Panc1 (cell line): ENCODE results near the gene TBC1D16. TPM values are rescaled to one million over a fixed set of nuclear protein-coding genes. Genes with fewer than 3 reads are reported as not detected.

ENCODE experiments used
- ATAC-seq: fragments of 200-7000 bp; cut with Tn5 transposase; 2 replicates; pipeline ENCODE4 v1.9.1; 2020; ENCODE audit warnings: mild to moderate bottlenecking, moderate library complexity
- BruUV-seq: library from RNA; stranded (reverse); fragments of 400-500 nt; replicated peaks from 2 replicates; lab custom pipeline; 2021; lab: Mats Ljungman, UMichigan
- CTCF ChIA-PET: fragments of 300-600 bp; sonication (Branson Sonifier 250); formaldehyde crosslinking; loops from one replicate; lab custom pipeline; 2022; ENCODE audit warnings: antibody characterized with exemption; lab: Charles Lee
- POLR2A ChIA-PET: fragments of 300-600 bp; sonication (Branson Sonifier 250); formaldehyde crosslinking; loops from one replicate; lab custom pipeline; 2022; ENCODE audit warnings: antibody characterized with exemption; lab: Charles Lee
- DNase-seq: peaks from one replicate; pipeline ENCODE4 v3.0.0-alpha.2; 2010; ENCODE audit warnings: low read depth, low spot score
- H3K27ac ChIP-seq: 2 replicates; pipeline ENCODE4 v1.5.1; 2011; ENCODE audit warnings: mild to moderate bottlenecking, low read length, inconsistent platforms
- H3K27me3 ChIP-seq: fragments of 200-500 bp; sonication (Bioruptor generic); 2 replicates; pipeline ENCODE4 v1.6.0; 2014; ENCODE audit warnings: low read length, inconsistent platforms; ENCODE audit not compliant: control insufficient read depth, insufficient read depth
- H3K36me3 ChIP-seq: fragments of 200-500 bp; sonication (Bioruptor generic); 2 replicates; pipeline ENCODE4 v1.5.1; 2014; ENCODE audit warnings: inconsistent platforms, mild to moderate bottlenecking, low read length, moderate library complexity; ENCODE audit not compliant: control insufficient read depth, insufficient read depth
- H3K4me1 ChIP-seq: 2 replicates; pipeline ENCODE4 v1.5.1; 2011; ENCODE audit warnings: inconsistent platforms, mild to moderate bottlenecking, low read length, moderate library complexity; ENCODE audit not compliant: control insufficient read depth, insufficient read depth
- H3K4me3 ChIP-seq, 2 experiments: 2 replicates each; pipeline ENCODE4 v1.5.1; 2011 to 2012; ENCODE audit warnings: low read depth in 2 of 2, low read length in 2 of 2, mild to moderate bottlenecking in 2 of 2, inconsistent platforms in 1 of 2, moderate library complexity in 1 of 2
- H3K9me3 ChIP-seq: fragments of 200-500 bp; sonication (Bioruptor generic); 2 replicates; pipeline ENCODE4 v1.5.1; 2014; ENCODE audit warnings: low read depth, mild to moderate bottlenecking, inconsistent platforms, low read length, moderate library complexity; ENCODE audit not compliant: control insufficient read depth, insufficient read depth
- POLR2AphosphoS5 ChIP-seq: IDR thresholded peaks from 2 replicates; pipeline ENCODE4 v1.6.1; 2012; ENCODE audit warnings: mild to moderate bottlenecking, low read depth, low read length, moderate library complexity
- SIN3A ChIP-seq: IDR thresholded peaks from 2 replicates; pipeline ENCODE4 v1.6.1; 2012; ENCODE audit warnings: low read depth, mild to moderate bottlenecking, low read length, moderate library complexity, borderline replicate concordance; ENCODE audit not compliant: insufficient read depth
- TCF7L2 ChIP-seq: IDR thresholded peaks from 2 replicates; pipeline ENCODE4 v1.6.1; 2011; ENCODE audit warnings: mild to moderate bottlenecking, low read depth, low read length, inconsistent platforms
- in situ Hi-C: cut with HindIII; loops from 2 replicates; pipeline ENCODE4 v1.10.0; 2016; ENCODE audit warnings: low sequenced_read_pairs, low pct_unique_long_range_greater_than_20kb
- intact Hi-C: fragments of 100-400 bp; cut with micrococcal nuclease; formaldehyde crosslinking; loops from one replicate; pipeline ENCODE4 v1.10.0; 2022; ENCODE audit not compliant: unreplicated experiment
- total RNA-seq: library from RNA; stranded (reverse); gene quantifications from one replicate; pipeline ENCODE4 v1.2.1, GENCODE V29; 2021; ENCODE audit not compliant: unreplicated experiment
- TF ChIP-seq, protein P1 (sequence below), 2 experiments: IDR thresholded peaks; 2 replicates each; pipeline ENCODE4 v1.6.1; 2011 to 2012; ENCODE audit warnings: low read depth in 2 of 2, control low read depth in 1 of 2, low read length in 1 of 2, mild to moderate bottlenecking in 1 of 2, moderate library complexity in 1 of 2; ENCODE audit not compliant: insufficient read depth in 1 of 2
- TF ChIP-seq, protein P2 (sequence below): fragments of 450-650 bp; IDR thresholded peaks from 2 replicates; pipeline ENCODE4 v1.5.1; 2017; ENCODE audit warnings: mild to moderate bottlenecking

The TBC1D16 gene
- total RNA-seq, 1 experiment from 2014 or later = 41.6 TPM

DNA sequence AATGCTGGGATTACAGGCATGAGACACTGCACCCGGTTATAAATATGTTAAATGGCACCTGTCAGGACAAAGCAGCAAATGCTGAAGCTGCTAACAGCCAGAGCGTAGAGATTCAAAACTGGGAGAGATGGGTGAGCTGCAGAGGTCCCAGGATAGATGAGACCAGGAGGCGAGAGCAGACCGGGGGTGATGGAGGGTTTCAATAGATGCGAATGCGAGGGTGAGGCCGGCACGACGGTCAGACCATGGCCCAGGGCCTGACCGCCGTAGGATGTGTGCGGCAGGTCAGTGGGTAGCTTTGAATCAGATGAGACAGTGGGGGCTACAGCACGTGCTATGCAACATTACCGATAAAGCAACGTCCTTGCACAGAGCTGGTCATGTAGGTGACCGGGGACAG is 15.0 kb upstream of the TBC1D16 start:
- POLR2A ChIA-PET = no interaction called here
- TF ChIP-seq SIN3A = no peak
- TF ChIP-seq POLR2AphosphoS5 = no peak
- TF ChIP-seq TCF7L2 = no peak
- TF ChIP-seq, protein P1, sequence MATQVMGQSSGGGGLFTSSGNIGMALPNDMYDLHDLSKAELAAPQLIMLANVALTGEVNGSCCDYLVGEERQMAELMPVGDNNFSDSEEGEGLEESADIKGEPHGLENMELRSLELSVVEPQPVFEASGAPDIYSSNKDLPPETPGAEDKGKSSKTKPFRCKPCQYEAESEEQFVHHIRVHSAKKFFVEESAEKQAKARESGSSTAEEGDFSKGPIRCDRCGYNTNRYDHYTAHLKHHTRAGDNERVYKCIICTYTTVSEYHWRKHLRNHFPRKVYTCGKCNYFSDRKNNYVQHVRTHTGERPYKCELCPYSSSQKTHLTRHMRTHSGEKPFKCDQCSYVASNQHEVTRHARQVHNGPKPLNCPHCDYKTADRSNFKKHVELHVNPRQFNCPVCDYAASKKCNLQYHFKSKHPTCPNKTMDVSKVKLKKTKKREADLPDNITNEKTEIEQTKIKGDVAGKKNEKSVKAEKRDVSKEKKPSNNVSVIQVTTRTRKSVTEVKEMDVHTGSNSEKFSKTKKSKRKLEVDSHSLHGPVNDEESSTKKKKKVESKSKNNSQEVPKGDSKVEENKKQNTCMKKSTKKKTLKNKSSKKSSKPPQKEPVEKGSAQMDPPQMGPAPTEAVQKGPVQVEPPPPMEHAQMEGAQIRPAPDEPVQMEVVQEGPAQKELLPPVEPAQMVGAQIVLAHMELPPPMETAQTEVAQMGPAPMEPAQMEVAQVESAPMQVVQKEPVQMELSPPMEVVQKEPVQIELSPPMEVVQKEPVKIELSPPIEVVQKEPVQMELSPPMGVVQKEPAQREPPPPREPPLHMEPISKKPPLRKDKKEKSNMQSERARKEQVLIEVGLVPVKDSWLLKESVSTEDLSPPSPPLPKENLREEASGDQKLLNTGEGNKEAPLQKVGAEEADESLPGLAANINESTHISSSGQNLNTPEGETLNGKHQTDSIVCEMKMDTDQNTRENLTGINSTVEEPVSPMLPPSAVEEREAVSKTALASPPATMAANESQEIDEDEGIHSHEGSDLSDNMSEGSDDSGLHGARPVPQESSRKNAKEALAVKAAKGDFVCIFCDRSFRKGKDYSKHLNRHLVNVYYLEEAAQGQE (IDR thresholded peaks at IDR 0.05; ENCODE audit: insufficient read depth in 1 of 2, low read depth in 2 of 2, low read length in 1 of 2) = no peak
- TF ChIP-seq, protein P2, sequence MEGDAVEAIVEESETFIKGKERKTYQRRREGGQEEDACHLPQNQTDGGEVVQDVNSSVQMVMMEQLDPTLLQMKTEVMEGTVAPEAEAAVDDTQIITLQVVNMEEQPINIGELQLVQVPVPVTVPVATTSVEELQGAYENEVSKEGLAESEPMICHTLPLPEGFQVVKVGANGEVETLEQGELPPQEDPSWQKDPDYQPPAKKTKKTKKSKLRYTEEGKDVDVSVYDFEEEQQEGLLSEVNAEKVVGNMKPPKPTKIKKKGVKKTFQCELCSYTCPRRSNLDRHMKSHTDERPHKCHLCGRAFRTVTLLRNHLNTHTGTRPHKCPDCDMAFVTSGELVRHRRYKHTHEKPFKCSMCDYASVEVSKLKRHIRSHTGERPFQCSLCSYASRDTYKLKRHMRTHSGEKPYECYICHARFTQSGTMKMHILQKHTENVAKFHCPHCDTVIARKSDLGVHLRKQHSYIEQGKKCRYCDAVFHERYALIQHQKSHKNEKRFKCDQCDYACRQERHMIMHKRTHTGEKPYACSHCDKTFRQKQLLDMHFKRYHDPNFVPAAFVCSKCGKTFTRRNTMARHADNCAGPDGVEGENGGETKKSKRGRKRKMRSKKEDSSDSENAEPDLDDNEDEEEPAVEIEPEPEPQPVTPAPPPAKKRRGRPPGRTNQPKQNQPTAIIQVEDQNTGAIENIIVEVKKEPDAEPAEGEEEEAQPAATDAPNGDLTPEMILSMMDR = no peak
- no TSS peak for BruUV-seq
- CTCF ChIA-PET = no interaction called here
- Histone ChIP-seq H3K4me3 (no peak overlapping the region), H3K4me1 (peaks cover 16% of the 10 kb centered on the region), H3K27ac (no peak overlapping the region), H3K27me3 (no peaks in the 10 kb centered on the region), H3K9me3 (no peaks in the 10 kb centered on the region), H3K36me3 (no peaks in the 10 kb centered on the region)
- DNase-seq (no peak), ATAC-seq (no peak)
- intact Hi-C loops = no loop called here
- in situ Hi-C loops = no loop called here

DNA sequence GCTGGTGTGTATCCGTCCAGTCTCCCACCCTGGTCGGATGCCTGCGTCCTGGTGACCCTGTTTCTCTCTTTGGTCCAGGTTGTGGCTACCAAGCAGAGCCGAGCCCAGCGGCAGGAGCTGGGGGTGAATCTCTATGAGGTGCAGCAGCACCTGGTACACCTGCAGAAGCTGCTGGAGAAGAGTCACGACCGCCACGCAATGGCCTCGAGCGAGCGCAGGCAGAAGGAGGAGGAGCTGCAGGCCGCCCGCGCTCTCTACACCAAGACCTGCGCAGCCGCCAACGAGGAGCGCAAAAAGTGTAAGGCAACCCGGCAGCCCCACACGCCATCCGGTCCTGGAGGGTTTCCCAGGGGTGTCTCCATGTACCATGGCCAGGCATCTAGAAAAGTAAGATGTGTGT is 14.3 kb upstream of the TBC1D16 start:
- Histone ChIP-seq H3K9me3 (no peaks in the 10 kb centered on the region), H3K4me3 (no peak overlapping the region), H3K27me3 (no peaks in the 10 kb centered on the region), H3K4me1 (peaks cover 15% of the 10 kb centered on the region), H3K36me3 (no peaks in the 10 kb centered on the region), H3K27ac (no peak overlapping the region)
- no TSS peak for BruUV-seq
- TF ChIP-seq, protein P1 (IDR thresholded peaks at IDR 0.05; ENCODE audit: insufficient read depth in 1 of 2, low read depth in 2 of 2, low read length in 1 of 2) = no peak
- TF ChIP-seq POLR2AphosphoS5 = no peak
- TF ChIP-seq SIN3A = no peak
- no peak for TF ChIP-seq TCF7L2
- TF ChIP-seq, protein P2 = no peak
- in situ Hi-C loops (no loop called here), intact Hi-C loops (no loop called here)
- no peak for ATAC-seq
- POLR2A ChIA-PET = interaction anchor here (0.6 kb wide), 1 partner anchor 9 kb away, joined by 3 read pairs; no protein-coding TSS in a partner anchor
- DNase-seq = no peak
- CTCF ChIA-PET = no interaction called here
